HepG2 (cell line): ENCODE results near the gene ADGRF5. TPM values are rescaled to one million over a fixed set of nuclear protein-coding genes. Genes with fewer than 3 reads are reported as not detected.

ENCODE experiments used
- EP300 ChIP-seq, 3 experiments: sonication (generic) in 1 of 3; formaldehyde crosslinking in 1 of 3; IDR thresholded peaks; 2 replicates each; pipeline versions ENCODE4 v1.5.1 to v1.6.1; 2011 to 2020; ENCODE audit warnings: low read depth in 2 of 3, low read length in 2 of 3, borderline replicate concordance in 1 of 3, improper control_type of control experiment in 1 of 3, mild to moderate bottlenecking in 1 of 3, missing genetic modification reagents in 1 of 3, moderate library complexity in 1 of 3
- FOXO1 ChIP-seq: sonication (generic); formaldehyde crosslinking; IDR thresholded peaks from 2 replicates; pipeline ENCODE4 v1.4.0; 2020; ENCODE audit warnings: missing genetic modification reagents
- HNRNPUL1 ChIP-seq: fragments of 200-400 bp; formaldehyde crosslinking; IDR thresholded peaks from 2 replicates; pipeline ENCODE4 v1.6.1; 2017; ENCODE audit warnings: low read depth, mild to moderate bottlenecking, low read length, moderate library complexity
- SMAD1 ChIP-seq: sonication (generic); formaldehyde crosslinking; IDR thresholded peaks from 2 replicates; pipeline ENCODE4 v1.4.0; 2020; ENCODE audit warnings: missing genetic modification reagents, low read depth, mild to moderate bottlenecking, borderline replicate concordance
- ZNF3 ChIP-seq: IDR thresholded peaks from 2 replicates; pipeline ENCODE4 v1.7.0; 2017; ENCODE audit warnings: inconsistent platforms
- ZNF782 ChIP-seq: sonication (generic); formaldehyde crosslinking; IDR thresholded peaks from 2 replicates; pipeline ENCODE4 v1.4.0; 2020; ENCODE audit warnings: missing genetic modification reagents, mild to moderate bottlenecking, borderline replicate concordance
- ZNF878 ChIP-seq: sonication (generic); formaldehyde crosslinking; IDR thresholded peaks from 2 replicates; pipeline ENCODE4 v1.8.1; 2023; ENCODE audit warnings: mild to moderate bottlenecking, missing genetic modification reagents, moderate library complexity
- ZSCAN31 ChIP-seq: sonication (generic); formaldehyde crosslinking; IDR thresholded peaks from 2 replicates; pipeline ENCODE4 v1.5.0; 2020; ENCODE audit warnings: low read depth, mild to moderate bottlenecking, missing genetic modification reagents
- polyA plus RNA-seq, 8 experiments: library from polyadenylated mRNA; depleted of rRNA in 3 of 8; stranded (reverse) in 7 of 8; unstranded in 1 of 8; fragments of >200 nt; fragmentation: Illumina TruSeq in 4 of 8; extraction: Trizol in 4 of 8; gene quantifications; 2 replicates each; pipeline versions ENCODE4 v1.2.1 to v1.2.3, GENCODE V29; 2011 to 2016; ENCODE audit warnings: low read depth in 4 of 8, missing spikeins in 1 of 8, mixed read lengths in 1 of 8; ENCODE audit not compliant: insufficient read depth in 1 of 8
- total RNA-seq, 5 experiments: library from RNA; depleted of rRNA; stranded (reverse); fragments of >200 nt; fragmentation: Illumina TruSeq; extraction: Trizol; gene quantifications; 2 replicates each; pipeline ENCODE4 v1.2.3, GENCODE V29; 2016; ENCODE audit warnings: low read depth in 1 of 5
- TF ChIP-seq, protein P1 (sequence below): sonication (generic); formaldehyde crosslinking; IDR thresholded peaks from 2 replicates; pipeline ENCODE4 v1.9.0; 2021; ENCODE audit warnings: mild to moderate bottlenecking, missing genetic modification reagents
- TF ChIP-seq, protein P2 (sequence below): sonication (generic); formaldehyde crosslinking; IDR thresholded peaks from 2 replicates; pipeline ENCODE4 v1.4.0; 2020; ENCODE audit warnings: mild to moderate bottlenecking, missing genetic modification reagents
- TF ChIP-seq, protein P3 (sequence below): sonication (generic); formaldehyde crosslinking; IDR thresholded peaks from 2 replicates; pipeline ENCODE4 v1.5.0; 2020; ENCODE audit warnings: missing genetic modification reagents
- TF ChIP-seq, protein P4 (sequence below): sonication (generic); formaldehyde crosslinking; IDR thresholded peaks from 2 replicates; pipeline ENCODE4 v1.4.0; 2020; ENCODE audit warnings: mild to moderate bottlenecking, missing genetic modification reagents, borderline replicate concordance
- TF ChIP-seq, protein P5 (sequence below): sonication (generic); formaldehyde crosslinking; IDR thresholded peaks from 2 replicates; pipeline ENCODE4 v1.9.0; 2021; ENCODE audit warnings: missing genetic modification reagents, mild to moderate bottlenecking, borderline replicate concordance

Gene ADGRF5
- total and polyA plus RNA-seq, 2 of the 13 experiments (the other 11 are each of a cell fraction or from before 2014, with no cell fraction given) = not detected

DNA sequence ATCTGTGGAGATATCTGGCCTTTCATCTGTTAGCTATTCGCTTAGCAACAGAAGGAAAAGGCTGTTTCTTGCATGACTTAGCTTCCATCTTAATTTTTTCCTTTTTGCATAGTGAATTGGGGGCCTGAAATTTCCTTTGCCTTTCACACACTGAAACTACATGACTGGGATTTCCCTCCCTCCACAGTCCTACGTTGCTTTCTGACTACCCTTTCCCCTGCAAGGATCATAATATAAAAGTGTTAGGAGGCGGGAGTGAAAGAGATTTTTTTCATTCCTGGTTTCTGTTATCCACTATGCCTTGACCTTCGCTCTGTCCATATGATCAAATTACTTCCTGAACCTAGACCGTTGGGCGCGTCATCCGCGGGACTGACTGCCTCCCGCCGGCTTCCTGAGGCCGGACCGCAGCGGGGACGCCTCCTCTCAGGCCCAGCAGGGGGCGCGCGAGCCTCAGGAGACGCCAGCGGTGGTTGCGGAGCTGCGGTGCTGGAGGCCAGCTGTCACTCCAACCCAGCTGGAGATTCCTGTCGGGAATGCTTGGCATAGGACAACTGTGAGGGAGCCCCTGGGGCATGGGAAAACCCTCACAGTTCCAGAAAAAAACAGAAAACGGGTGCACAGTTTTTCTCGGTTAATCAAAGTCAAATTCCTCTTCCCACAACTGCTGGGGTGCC, 72.9 kb downstream of the ADGRF5 start (continued):
- TF ChIP-seq, protein P1, sequence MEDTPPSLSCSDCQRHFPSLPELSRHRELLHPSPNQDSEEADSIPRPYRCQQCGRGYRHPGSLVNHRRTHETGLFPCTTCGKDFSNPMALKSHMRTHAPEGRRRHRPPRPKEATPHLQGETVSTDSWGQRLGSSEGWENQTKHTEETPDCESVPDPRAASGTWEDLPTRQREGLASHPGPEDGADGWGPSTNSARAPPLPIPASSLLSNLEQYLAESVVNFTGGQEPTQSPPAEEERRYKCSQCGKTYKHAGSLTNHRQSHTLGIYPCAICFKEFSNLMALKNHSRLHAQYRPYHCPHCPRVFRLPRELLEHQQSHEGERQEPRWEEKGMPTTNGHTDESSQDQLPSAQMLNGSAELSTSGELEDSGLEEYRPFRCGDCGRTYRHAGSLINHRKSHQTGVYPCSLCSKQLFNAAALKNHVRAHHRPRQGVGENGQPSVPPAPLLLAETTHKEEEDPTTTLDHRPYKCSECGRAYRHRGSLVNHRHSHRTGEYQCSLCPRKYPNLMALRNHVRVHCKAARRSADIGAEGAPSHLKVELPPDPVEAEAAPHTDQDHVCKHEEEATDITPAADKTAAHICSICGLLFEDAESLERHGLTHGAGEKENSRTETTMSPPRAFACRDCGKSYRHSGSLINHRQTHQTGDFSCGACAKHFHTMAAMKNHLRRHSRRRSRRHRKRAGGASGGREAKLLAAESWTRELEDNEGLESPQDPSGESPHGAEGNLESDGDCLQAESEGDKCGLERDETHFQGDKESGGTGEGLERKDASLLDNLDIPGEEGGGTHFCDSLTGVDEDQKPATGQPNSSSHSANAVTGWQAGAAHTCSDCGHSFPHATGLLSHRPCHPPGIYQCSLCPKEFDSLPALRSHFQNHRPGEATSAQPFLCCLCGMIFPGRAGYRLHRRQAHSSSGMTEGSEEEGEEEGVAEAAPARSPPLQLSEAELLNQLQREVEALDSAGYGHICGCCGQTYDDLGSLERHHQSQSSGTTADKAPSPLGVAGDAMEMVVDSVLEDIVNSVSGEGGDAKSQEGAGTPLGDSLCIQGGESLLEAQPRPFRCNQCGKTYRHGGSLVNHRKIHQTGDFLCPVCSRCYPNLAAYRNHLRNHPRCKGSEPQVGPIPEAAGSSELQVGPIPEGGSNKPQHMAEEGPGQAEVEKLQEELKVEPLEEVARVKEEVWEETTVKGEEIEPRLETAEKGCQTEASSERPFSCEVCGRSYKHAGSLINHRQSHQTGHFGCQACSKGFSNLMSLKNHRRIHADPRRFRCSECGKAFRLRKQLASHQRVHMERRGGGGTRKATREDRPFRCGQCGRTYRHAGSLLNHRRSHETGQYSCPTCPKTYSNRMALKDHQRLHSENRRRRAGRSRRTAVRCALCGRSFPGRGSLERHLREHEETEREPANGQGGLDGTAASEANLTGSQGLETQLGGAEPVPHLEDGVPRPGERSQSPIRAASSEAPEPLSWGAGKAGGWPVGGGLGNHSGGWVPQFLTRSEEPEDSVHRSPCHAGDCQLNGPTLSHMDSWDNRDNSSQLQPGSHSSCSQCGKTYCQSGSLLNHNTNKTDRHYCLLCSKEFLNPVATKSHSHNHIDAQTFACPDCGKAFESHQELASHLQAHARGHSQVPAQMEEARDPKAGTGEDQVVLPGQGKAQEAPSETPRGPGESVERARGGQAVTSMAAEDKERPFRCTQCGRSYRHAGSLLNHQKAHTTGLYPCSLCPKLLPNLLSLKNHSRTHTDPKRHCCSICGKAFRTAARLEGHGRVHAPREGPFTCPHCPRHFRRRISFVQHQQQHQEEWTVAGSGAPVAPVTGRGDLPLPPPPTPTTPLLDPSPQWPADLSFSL (CRISPR knock-in tag) = no peak; the same call in 1 of the 2 replicates
- TF ChIP-seq ZNF878 (CRISPR knock-in tag) (no peak), SMAD1 (CRISPR knock-in tag) (peak; percentile 59; the same call in 1 of the 2 replicates), FOXO1 (no peak; the same call in 1 of the 2 replicates), EP300 (IDR thresholded peaks at IDR 0.05; ENCODE audit: low read depth in 2 of 2, low read length in 2 of 2) (no peak), EP300 (CRISPR knock-in tag; IDR thresholded peaks at IDR 0.05; ENCODE audit: borderline replicate concordance) (no peak), ZSCAN31 (CRISPR knock-in tag) (peak; percentile 67; the same call in 1 of the 2 replicates), ZNF782 (CRISPR knock-in tag) (peak; percentile 91; the same call in 1 of the 2 replicates), HNRNPUL1 (no peak), ZNF3 (no peak)
- TF ChIP-seq, protein P2, sequence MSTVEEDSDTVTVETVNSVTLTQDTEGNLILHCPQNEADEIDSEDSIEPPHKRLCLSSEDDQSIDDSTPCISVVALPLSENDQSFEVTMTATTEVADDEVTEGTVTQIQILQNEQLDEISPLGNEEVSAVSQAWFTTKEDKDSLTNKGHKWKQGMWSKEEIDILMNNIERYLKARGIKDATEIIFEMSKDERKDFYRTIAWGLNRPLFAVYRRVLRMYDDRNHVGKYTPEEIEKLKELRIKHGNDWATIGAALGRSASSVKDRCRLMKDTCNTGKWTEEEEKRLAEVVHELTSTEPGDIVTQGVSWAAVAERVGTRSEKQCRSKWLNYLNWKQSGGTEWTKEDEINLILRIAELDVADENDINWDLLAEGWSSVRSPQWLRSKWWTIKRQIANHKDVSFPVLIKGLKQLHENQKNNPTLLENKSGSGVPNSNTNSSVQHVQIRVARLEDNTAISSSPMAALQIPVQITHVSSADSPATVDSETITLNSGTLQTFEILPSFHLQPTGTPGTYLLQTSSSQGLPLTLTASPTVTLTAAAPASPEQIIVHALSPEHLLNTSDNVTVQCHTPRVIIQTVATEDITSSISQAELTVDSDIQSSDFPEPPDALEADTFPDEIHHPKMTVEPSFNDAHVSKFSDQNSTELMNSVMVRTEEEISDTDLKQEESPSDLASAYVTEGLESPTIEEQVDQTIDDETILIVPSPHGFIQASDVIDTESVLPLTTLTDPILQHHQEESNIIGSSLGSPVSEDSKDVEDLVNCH (CRISPR knock-in tag) = no peak
- TF ChIP-seq, protein P3, sequence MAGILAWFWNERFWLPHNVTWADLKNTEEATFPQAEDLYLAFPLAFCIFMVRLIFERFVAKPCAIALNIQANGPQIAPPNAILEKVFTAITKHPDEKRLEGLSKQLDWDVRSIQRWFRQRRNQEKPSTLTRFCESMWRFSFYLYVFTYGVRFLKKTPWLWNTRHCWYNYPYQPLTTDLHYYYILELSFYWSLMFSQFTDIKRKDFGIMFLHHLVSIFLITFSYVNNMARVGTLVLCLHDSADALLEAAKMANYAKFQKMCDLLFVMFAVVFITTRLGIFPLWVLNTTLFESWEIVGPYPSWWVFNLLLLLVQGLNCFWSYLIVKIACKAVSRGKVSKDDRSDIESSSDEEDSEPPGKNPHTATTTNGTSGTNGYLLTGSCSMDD (CRISPR knock-in tag) = no peak
- TF ChIP-seq, protein P4, sequence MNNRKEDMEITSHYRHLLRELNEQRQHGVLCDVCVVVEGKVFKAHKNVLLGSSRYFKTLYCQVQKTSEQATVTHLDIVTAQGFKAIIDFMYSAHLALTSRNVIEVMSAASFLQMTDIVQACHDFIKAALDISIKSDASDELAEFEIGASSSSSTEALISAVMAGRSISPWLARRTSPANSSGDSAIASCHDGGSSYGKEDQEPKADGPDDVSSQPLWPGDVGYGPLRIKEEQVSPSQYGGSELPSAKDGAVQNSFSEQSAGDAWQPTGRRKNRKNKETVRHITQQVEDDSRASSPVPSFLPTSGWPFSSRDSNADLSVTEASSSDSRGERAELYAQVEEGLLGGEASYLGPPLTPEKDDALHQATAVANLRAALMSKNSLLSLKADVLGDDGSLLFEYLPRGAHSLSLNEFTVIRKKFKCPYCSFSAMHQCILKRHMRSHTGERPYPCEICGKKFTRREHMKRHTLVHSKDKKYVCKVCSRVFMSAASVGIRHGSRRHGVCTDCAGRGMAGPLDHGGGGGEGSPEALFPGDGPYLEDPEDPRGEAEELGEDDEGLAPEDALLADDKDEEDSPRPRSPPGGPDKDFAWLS = no peak
- TF ChIP-seq, protein P5, sequence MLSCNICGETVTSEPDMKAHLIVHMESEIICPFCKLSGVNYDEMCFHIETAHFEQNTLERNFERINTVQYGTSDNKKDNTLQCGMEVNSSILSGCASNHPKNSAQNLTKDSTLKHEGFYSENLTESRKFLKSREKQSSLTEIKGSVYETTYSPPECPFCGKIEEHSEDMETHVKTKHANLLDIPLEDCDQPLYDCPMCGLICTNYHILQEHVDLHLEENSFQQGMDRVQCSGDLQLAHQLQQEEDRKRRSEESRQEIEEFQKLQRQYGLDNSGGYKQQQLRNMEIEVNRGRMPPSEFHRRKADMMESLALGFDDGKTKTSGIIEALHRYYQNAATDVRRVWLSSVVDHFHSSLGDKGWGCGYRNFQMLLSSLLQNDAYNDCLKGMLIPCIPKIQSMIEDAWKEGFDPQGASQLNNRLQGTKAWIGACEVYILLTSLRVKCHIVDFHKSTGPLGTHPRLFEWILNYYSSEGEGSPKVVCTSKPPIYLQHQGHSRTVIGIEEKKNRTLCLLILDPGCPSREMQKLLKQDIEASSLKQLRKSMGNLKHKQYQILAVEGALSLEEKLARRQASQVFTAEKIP (CRISPR knock-in tag) = no peak
